ENCODE measurements around the gene EPHX1.

EPHX1 gene

GRCh38 chr1:225776294-225776693, 33.6 kb upstream of the EPHX1 start:
- H3K4me1 ChIP-seq (ENCODE audit: insufficient read depth, low read length, poor library complexity, severe bottlenecking), result peaks cover 48% of the 10 kb centered on the region
- H3K9me3 ChIP-seq (ENCODE audit: insufficient read depth, low read depth, low read length), result no peaks in the 10 kb centered on the region
- TF ChIP-seq, protein P1, sequence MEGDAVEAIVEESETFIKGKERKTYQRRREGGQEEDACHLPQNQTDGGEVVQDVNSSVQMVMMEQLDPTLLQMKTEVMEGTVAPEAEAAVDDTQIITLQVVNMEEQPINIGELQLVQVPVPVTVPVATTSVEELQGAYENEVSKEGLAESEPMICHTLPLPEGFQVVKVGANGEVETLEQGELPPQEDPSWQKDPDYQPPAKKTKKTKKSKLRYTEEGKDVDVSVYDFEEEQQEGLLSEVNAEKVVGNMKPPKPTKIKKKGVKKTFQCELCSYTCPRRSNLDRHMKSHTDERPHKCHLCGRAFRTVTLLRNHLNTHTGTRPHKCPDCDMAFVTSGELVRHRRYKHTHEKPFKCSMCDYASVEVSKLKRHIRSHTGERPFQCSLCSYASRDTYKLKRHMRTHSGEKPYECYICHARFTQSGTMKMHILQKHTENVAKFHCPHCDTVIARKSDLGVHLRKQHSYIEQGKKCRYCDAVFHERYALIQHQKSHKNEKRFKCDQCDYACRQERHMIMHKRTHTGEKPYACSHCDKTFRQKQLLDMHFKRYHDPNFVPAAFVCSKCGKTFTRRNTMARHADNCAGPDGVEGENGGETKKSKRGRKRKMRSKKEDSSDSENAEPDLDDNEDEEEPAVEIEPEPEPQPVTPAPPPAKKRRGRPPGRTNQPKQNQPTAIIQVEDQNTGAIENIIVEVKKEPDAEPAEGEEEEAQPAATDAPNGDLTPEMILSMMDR (conservative IDR thresholded peaks at IDR 0.05; ENCODE audit: low read length), result no peak
- TF ChIP-seq EZH2phosphoT487 (IDR thresholded peaks at IDR 0.05; ENCODE audit: borderline replicate concordance), result no peak
- peak overlapping the region; percentile 89 for H3K4me3 ChIP-seq (ENCODE audit: low read length, poor library complexity, severe bottlenecking)
- no peaks in the 10 kb centered on the region for H3K36me3 ChIP-seq (ENCODE audit: insufficient read depth, low read length)
- H3F3A ChIP-seq (ENCODE audit: low read depth), result peaks cover 2% of the 10 kb centered on the region; the same call in 1 of the 2 replicates
- H3K4me2 ChIP-seq (ENCODE audit: low read depth, low read length, poor library complexity, severe bottlenecking), result peak overlapping the region; percentile 93
- H3K79me2 ChIP-seq (ENCODE audit: insufficient read depth, low read length), result peaks cover 53% of the 10 kb centered on the region
- H4K20me1 ChIP-seq (ENCODE audit: insufficient read depth, low read length, poor library complexity, severe bottlenecking), result peaks cover 31% of the 10 kb centered on the region
- no peaks in the 10 kb centered on the region for H3K27me3 ChIP-seq (ENCODE audit: insufficient read depth, low read length, poor library complexity, severe bottlenecking)
- H3K9ac ChIP-seq (ENCODE audit: low read depth, low read length, poor library complexity, severe bottlenecking), result peak overlapping the region; percentile 96
- H3K9me2 ChIP-seq (replicated peaks; ENCODE audit: low read depth, low read length), result no peaks in the 10 kb centered on the region
- no peak overlapping the region for H2AFZ ChIP-seq (ENCODE audit: low read length)

DNA sequence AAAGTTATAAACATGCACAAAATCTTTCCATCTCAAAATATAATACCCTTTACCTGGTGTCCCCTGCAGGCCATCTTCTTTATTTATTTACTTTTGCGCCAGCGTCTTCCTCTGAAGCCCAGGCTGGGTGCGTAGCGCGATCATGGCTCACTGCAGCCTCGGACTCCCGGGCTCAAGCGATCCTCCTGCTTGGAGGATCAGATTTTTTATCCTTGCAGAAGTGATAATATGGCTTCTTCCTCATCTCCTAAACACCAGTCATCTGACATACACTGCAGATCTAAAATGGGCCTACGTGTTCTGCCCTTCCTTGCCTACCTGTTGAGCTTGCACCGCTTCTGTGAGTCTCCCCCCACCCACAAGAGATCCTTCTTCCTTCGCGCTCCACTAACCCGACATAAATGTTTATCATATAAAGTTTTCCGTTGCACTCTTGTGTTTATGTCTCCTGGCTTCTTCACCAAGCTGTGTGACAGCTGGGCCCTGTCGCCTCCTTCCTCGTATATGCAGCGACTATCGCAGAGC, 32.8 kb upstream of the EPHX1 start:
- H3K27me3 ChIP-seq (ENCODE audit: insufficient read depth, low read length, poor library complexity, severe bottlenecking), result no peaks in the 10 kb centered on the region
- H3K4me1 ChIP-seq (ENCODE audit: insufficient read depth, low read length, poor library complexity, severe bottlenecking), result peaks cover 46% of the 10 kb centered on the region
- TF ChIP-seq, protein P1 (conservative IDR thresholded peaks at IDR 0.05; ENCODE audit: low read length), result no peak
- TF ChIP-seq EZH2phosphoT487 (IDR thresholded peaks at IDR 0.05; ENCODE audit: borderline replicate concordance), result no peak
- H3K36me3 ChIP-seq (ENCODE audit: insufficient read depth, low read length), result no peaks in the 10 kb centered on the region
- H3K79me2 ChIP-seq (ENCODE audit: insufficient read depth, low read length), result peaks cover 62% of the 10 kb centered on the region
- no peaks in the 10 kb centered on the region for H3K9me3 ChIP-seq (ENCODE audit: insufficient read depth, low read depth, low read length)
- H3K4me3 ChIP-seq (ENCODE audit: low read length, poor library complexity, severe bottlenecking), result peak overlapping the region; percentile 89
- H3F3A ChIP-seq (ENCODE audit: low read depth), result peaks cover 2% of the 10 kb centered on the region; the same call in 1 of the 2 replicates
- H4K20me1 ChIP-seq (ENCODE audit: insufficient read depth, low read length, poor library complexity, severe bottlenecking), result peaks cover 38% of the 10 kb centered on the region
- peak overlapping the region; percentile 86 for H2AFZ ChIP-seq (ENCODE audit: low read length)
- H3K9me2 ChIP-seq (replicated peaks; ENCODE audit: low read depth, low read length), result no peaks in the 10 kb centered on the region
- H3K4me2 ChIP-seq (ENCODE audit: low read depth, low read length, poor library complexity, severe bottlenecking), result peak overlapping the region; percentile 93
- peak overlapping the region; percentile 96 for H3K9ac ChIP-seq (ENCODE audit: low read depth, low read length, poor library complexity, severe bottlenecking)

DNA sequence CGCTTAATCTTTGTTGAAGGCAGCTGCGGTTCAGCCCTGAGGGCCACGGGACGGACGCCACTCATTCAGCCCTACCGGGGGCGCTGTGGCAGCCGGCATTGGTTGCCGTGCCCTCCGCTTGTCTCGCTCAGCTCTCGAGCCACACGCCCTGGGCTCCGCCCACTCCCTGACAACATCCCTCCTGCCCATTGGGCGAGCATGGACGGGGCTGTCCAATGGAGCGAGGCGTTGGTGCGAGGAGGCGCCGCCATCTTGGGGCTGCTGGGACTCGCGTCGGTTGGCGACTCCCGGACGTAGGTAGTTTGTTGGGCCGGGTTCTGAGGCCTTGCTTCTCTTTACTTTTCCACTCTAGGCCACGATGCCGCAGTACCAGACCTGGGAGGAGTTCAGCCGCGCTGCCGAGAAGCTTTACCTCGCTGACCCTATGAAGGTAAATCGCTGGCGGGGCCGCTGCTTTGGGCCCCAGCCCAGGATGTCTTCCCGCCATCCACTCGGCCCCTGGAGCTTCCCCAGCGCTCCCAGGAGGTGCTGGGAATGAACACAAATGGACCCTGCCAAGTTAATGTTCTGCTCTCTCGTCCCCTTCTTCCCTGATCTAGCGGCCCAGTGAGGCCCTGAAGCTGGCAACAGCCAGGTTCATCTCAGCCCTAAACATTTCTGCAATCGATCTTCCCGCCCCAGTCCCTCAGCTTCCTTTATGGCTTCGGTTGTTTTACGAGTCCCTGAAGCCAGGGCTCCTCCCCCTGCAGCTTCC, 32.2 kb upstream of the EPHX1 start, which contains the start of gene SRP9:
Gene SRP9 (plus strand): TSS at position 244 of the 754 bp plus-strand sequence. CDS start 115 bp downstream, at position 359.
- peak within 1 kb of the TSS; percentile 86 for H2AFZ ChIP-seq (ENCODE audit: low read length)
- no peak for TF ChIP-seq EZH2phosphoT487 (IDR thresholded peaks at IDR 0.05; ENCODE audit: borderline replicate concordance)
- TF ChIP-seq, protein P1 (conservative IDR thresholded peaks at IDR 0.05; ENCODE audit: low read length), result peak; percentile 80
- H3K9ac ChIP-seq (ENCODE audit: low read depth, low read length, poor library complexity, severe bottlenecking), result peak within 1 kb of the TSS; percentile 96
- H3K27me3 ChIP-seq (ENCODE audit: insufficient read depth, low read length, poor library complexity, severe bottlenecking), result no peaks in the 10 kb centered on the region
- H3K9me3 ChIP-seq (ENCODE audit: insufficient read depth, low read depth, low read length), result no peaks in the 10 kb centered on the region
- H3K4me3 ChIP-seq (ENCODE audit: low read length, poor library complexity, severe bottlenecking), result peak within 1 kb of the TSS; percentile 89
- peaks cover 2% of the 10 kb centered on the region; the same call in 1 of the 2 replicates for H3F3A ChIP-seq (ENCODE audit: low read depth)
- peak within 1 kb of the TSS; percentile 93 for H3K4me2 ChIP-seq (ENCODE audit: low read depth, low read length, poor library complexity, severe bottlenecking)
- H4K20me1 ChIP-seq (ENCODE audit: insufficient read depth, low read length, poor library complexity, severe bottlenecking), result peaks cover 44% of the 10 kb centered on the region
- H3K36me3 ChIP-seq (ENCODE audit: insufficient read depth, low read length), result 0 out of 2 replicates have a peak, but pooled peaks cover under 1% of the 10 kb centered on the region
- no peaks in the 10 kb centered on the region for H3K9me2 ChIP-seq (replicated peaks; ENCODE audit: low read depth, low read length)
- H3K4me1 ChIP-seq (ENCODE audit: insufficient read depth, low read length, poor library complexity, severe bottlenecking), result peaks cover 47% of the 10 kb centered on the region
- peaks cover 68% of the 10 kb centered on the region for H3K79me2 ChIP-seq (ENCODE audit: insufficient read depth, low read length)
